Measurements from ENCODE around the gene SLU7. TPM values are rescaled to one million over a fixed set of nuclear protein-coding genes. Genes with fewer than 3 reads are reported as not detected.

Gene SLU7
- total RNA-seq, 1 experiment from 2014 or later, result 65.3 TPM

GRCh38 chr5:160387445-160387844 is 31.4 kb downstream of the SLU7 start:
- Histone ChIP-seq H3K4me3 (ENCODE audit: low read length) (no peak overlapping the region), H3K27ac (ENCODE audit: low read length) (no peak overlapping the region), H2AFZ (ENCODE audit: low read length) (no peak overlapping the region), H3K36me3 (ENCODE audit: insufficient read depth, low read length) (no peaks in the 10 kb centered on the region), H3K4me1 (ENCODE audit: low read length) (peaks cover 12% of the 10 kb centered on the region), H3K9ac (ENCODE audit: low read length) (no peak overlapping the region), H3K9me3 (ENCODE audit: low read length) (peaks cover 5% of the 10 kb centered on the region), H3K4me2 (ENCODE audit: low read depth, low read length, poor library complexity, severe bottlenecking) (no peak overlapping the region), H3K27me3 (ENCODE audit: low read length) (no peaks in the 10 kb centered on the region), H3K79me2 (ENCODE audit: low read length) (no peaks in the 10 kb centered on the region), H3K9me2 (replicated peaks; ENCODE audit: insufficient read depth, low read length) (no peaks in the 10 kb centered on the region), H4K20me1 (ENCODE audit: insufficient read depth, low read depth, low read length) (no peaks in the 10 kb centered on the region)
- DNase-seq, result no peak

GRCh38 chr5:160385496-160385895 is 33.4 kb downstream of the SLU7 start:
- no peak overlapping the region for H3K4me3 ChIP-seq (ENCODE audit: low read length)
- H3K9me2 ChIP-seq (replicated peaks; ENCODE audit: insufficient read depth, low read length), result no peaks in the 10 kb centered on the region
- H3K4me2 ChIP-seq (ENCODE audit: low read depth, low read length, poor library complexity, severe bottlenecking), result no peak overlapping the region
- no peak overlapping the region for H2AFZ ChIP-seq (ENCODE audit: low read length)
- no peaks in the 10 kb centered on the region for H3K79me2 ChIP-seq (ENCODE audit: low read length)
- H3K36me3 ChIP-seq (ENCODE audit: insufficient read depth, low read length), result no peaks in the 10 kb centered on the region
- H4K20me1 ChIP-seq (ENCODE audit: insufficient read depth, low read depth, low read length), result no peaks in the 10 kb centered on the region
- no peaks in the 10 kb centered on the region for H3K27me3 ChIP-seq (ENCODE audit: low read length)
- no peak overlapping the region for H3K9ac ChIP-seq (ENCODE audit: low read length)
- H3K4me1 ChIP-seq (ENCODE audit: low read length), result peaks cover 21% of the 10 kb centered on the region
- DNase-seq, result no peak
- peaks cover 5% of the 10 kb centered on the region for H3K9me3 ChIP-seq (ENCODE audit: low read length)
- H3K27ac ChIP-seq (ENCODE audit: low read length), result no peak overlapping the region

- H3K4me3 ChIP-seq (ENCODE audit: low read length), result no peak overlapping the region
- no peaks in the 10 kb centered on the region for H3K27me3 ChIP-seq (ENCODE audit: low read length)
- no peak for DNase-seq
- H2AFZ ChIP-seq (ENCODE audit: low read length), result no peak overlapping the region
- no peaks in the 10 kb centered on the region for H3K9me2 ChIP-seq (replicated peaks; ENCODE audit: insufficient read depth, low read length)
- H3K79me2 ChIP-seq (ENCODE audit: low read length), result no peaks in the 10 kb centered on the region
- H4K20me1 ChIP-seq (ENCODE audit: insufficient read depth, low read depth, low read length), result no peaks in the 10 kb centered on the region
- peaks cover 21% of the 10 kb centered on the region for H3K4me1 ChIP-seq (ENCODE audit: low read length)
- H3K9me3 ChIP-seq (ENCODE audit: low read length), result peaks cover 5% of the 10 kb centered on the region
- no peak overlapping the region for H3K27ac ChIP-seq (ENCODE audit: low read length)
- no peaks in the 10 kb centered on the region for H3K36me3 ChIP-seq (ENCODE audit: insufficient read depth, low read length)
- no peak overlapping the region for H3K9ac ChIP-seq (ENCODE audit: low read length)
- H3K4me2 ChIP-seq (ENCODE audit: low read depth, low read length, poor library complexity, severe bottlenecking), result no peak overlapping the region
These were observed 34.2 kb downstream of the SLU7 start for GRCh38 chr5:160384681-160385080.

GRCh38 chr5:160382346-160382745 is 36.5 kb downstream of the SLU7 start:
- H3K79me2 ChIP-seq (ENCODE audit: low read length), result no peaks in the 10 kb centered on the region
- no peak for DNase-seq
- no peaks in the 10 kb centered on the region for H3K36me3 ChIP-seq (ENCODE audit: insufficient read depth, low read length)
- peaks cover 25% of the 10 kb centered on the region for H3K4me1 ChIP-seq (ENCODE audit: low read length)
- H3K4me3 ChIP-seq (ENCODE audit: low read length), result no peak overlapping the region
- no peak overlapping the region for H2AFZ ChIP-seq (ENCODE audit: low read length)
- no peaks in the 10 kb centered on the region for H3K9me2 ChIP-seq (replicated peaks; ENCODE audit: insufficient read depth, low read length)
- H3K27me3 ChIP-seq (ENCODE audit: low read length), result no peaks in the 10 kb centered on the region
- H3K9ac ChIP-seq (ENCODE audit: low read length), result no peak overlapping the region
- H4K20me1 ChIP-seq (ENCODE audit: insufficient read depth, low read depth, low read length), result no peaks in the 10 kb centered on the region
- no peak overlapping the region for H3K27ac ChIP-seq (ENCODE audit: low read length)
- H3K9me3 ChIP-seq (ENCODE audit: low read length), result no peaks in the 10 kb centered on the region; the same call in none of the 2 replicates
- peak overlapping the region; percentile 25 for H3K4me2 ChIP-seq (ENCODE audit: low read depth, low read length, poor library complexity, severe bottlenecking)

- H3K9me2 ChIP-seq (replicated peaks; ENCODE audit: insufficient read depth, low read length), result no peaks in the 10 kb centered on the region
- H3K36me3 ChIP-seq (ENCODE audit: insufficient read depth, low read length), result no peaks in the 10 kb centered on the region
- no peak overlapping the region for H2AFZ ChIP-seq (ENCODE audit: low read length)
- DNase-seq, result no peak
- no peaks in the 10 kb centered on the region for H4K20me1 ChIP-seq (ENCODE audit: insufficient read depth, low read depth, low read length)
- peaks cover 25% of the 10 kb centered on the region for H3K4me1 ChIP-seq (ENCODE audit: low read length)
- no peak overlapping the region for H3K4me2 ChIP-seq (ENCODE audit: low read depth, low read length, poor library complexity, severe bottlenecking)
- no peaks in the 10 kb centered on the region for H3K27me3 ChIP-seq (ENCODE audit: low read length)
- no peaks in the 10 kb centered on the region for H3K79me2 ChIP-seq (ENCODE audit: low read length)
- no peak overlapping the region for H3K9ac ChIP-seq (ENCODE audit: low read length)
- no peaks in the 10 kb centered on the region for H3K9me3 ChIP-seq (ENCODE audit: low read length)
- no peak overlapping the region for H3K4me3 ChIP-seq (ENCODE audit: low read length)
- H3K27ac ChIP-seq (ENCODE audit: low read length), result no peak overlapping the region
These were observed 38.8 kb downstream of the SLU7 start for GRCh38 chr5:160380041-160380440.

- no peaks in the 10 kb centered on the region for H3K9me3 ChIP-seq (ENCODE audit: low read length)
- H3K9ac ChIP-seq (ENCODE audit: low read length), result no peak overlapping the region
- no peak overlapping the region for H3K27ac ChIP-seq (ENCODE audit: low read length)
- no peak overlapping the region for H3K4me3 ChIP-seq (ENCODE audit: low read length)
- no peaks in the 10 kb centered on the region for H3K36me3 ChIP-seq (ENCODE audit: insufficient read depth, low read length)
- no peak overlapping the region for H3K4me2 ChIP-seq (ENCODE audit: low read depth, low read length, poor library complexity, severe bottlenecking)
- H3K27me3 ChIP-seq (ENCODE audit: low read length), result no peaks in the 10 kb centered on the region
- peaks cover 25% of the 10 kb centered on the region for H3K4me1 ChIP-seq (ENCODE audit: low read length)
- H3K79me2 ChIP-seq (ENCODE audit: low read length), result no peaks in the 10 kb centered on the region
- no peaks in the 10 kb centered on the region for H4K20me1 ChIP-seq (ENCODE audit: insufficient read depth, low read depth, low read length)
- DNase-seq, result no peak
- H2AFZ ChIP-seq (ENCODE audit: low read length), result no peak overlapping the region
- no peaks in the 10 kb centered on the region for H3K9me2 ChIP-seq (replicated peaks; ENCODE audit: insufficient read depth, low read length)
These were observed 39.4 kb downstream of the SLU7 start for GRCh38 chr5:160379511-160379910.

GRCh38 chr5:160378330-160378729 is 40.6 kb downstream of the SLU7 start:
- Histone ChIP-seq H3K9me3 (ENCODE audit: low read length) (no peaks in the 10 kb centered on the region), H3K27ac (ENCODE audit: low read length) (no peak overlapping the region), H2AFZ (ENCODE audit: low read length) (no peak overlapping the region), H3K36me3 (ENCODE audit: insufficient read depth, low read length) (no peaks in the 10 kb centered on the region), H4K20me1 (ENCODE audit: insufficient read depth, low read depth, low read length) (no peaks in the 10 kb centered on the region), H3K4me2 (ENCODE audit: low read depth, low read length, poor library complexity, severe bottlenecking) (no peak overlapping the region), H3K4me1 (ENCODE audit: low read length) (peaks cover 22% of the 10 kb centered on the region), H3K9me2 (replicated peaks; ENCODE audit: insufficient read depth, low read length) (no peaks in the 10 kb centered on the region), H3K79me2 (ENCODE audit: low read length) (no peaks in the 10 kb centered on the region), H3K4me3 (ENCODE audit: low read length) (no peak overlapping the region), H3K9ac (ENCODE audit: low read length) (no peak overlapping the region), H3K27me3 (ENCODE audit: low read length) (no peaks in the 10 kb centered on the region)
- DNase-seq, result no peak

- Histone ChIP-seq H3K9me2 (replicated peaks; ENCODE audit: insufficient read depth, low read length) (no peaks in the 10 kb centered on the region), H3K4me1 (ENCODE audit: low read length) (peaks cover 15% of the 10 kb centered on the region), H3K27me3 (ENCODE audit: low read length) (no peaks in the 10 kb centered on the region), H3K79me2 (ENCODE audit: low read length) (no peaks in the 10 kb centered on the region), H3K4me3 (ENCODE audit: low read length) (no peak overlapping the region), H3K27ac (ENCODE audit: low read length) (no peak overlapping the region), H3K36me3 (ENCODE audit: insufficient read depth, low read length) (no peaks in the 10 kb centered on the region), H3K4me2 (ENCODE audit: low read depth, low read length, poor library complexity, severe bottlenecking) (no peak overlapping the region), H2AFZ (ENCODE audit: low read length) (no peak overlapping the region), H3K9ac (ENCODE audit: low read length) (no peak overlapping the region), H4K20me1 (ENCODE audit: insufficient read depth, low read depth, low read length) (no peaks in the 10 kb centered on the region), H3K9me3 (ENCODE audit: low read length) (no peaks in the 10 kb centered on the region)
- no peak for DNase-seq
These were observed 41.2 kb downstream of the SLU7 start for GRCh38 chr5:160377651-160378050.

GRCh38 chr5:160376416-160376815 is 42.5 kb downstream of the SLU7 start:
- no peaks in the 10 kb centered on the region for H3K9me3 ChIP-seq (ENCODE audit: low read length)
- no peaks in the 10 kb centered on the region for H3K36me3 ChIP-seq (ENCODE audit: insufficient read depth, low read length)
- H3K4me3 ChIP-seq (ENCODE audit: low read length), result no peak overlapping the region
- peaks cover 4% of the 10 kb centered on the region; the same call in 1 of the 2 replicates for H3K4me1 ChIP-seq (ENCODE audit: low read length)
- no peak overlapping the region for H3K4me2 ChIP-seq (ENCODE audit: low read depth, low read length, poor library complexity, severe bottlenecking)
- no peak overlapping the region for H3K9ac ChIP-seq (ENCODE audit: low read length)
- H3K9me2 ChIP-seq (replicated peaks; ENCODE audit: insufficient read depth, low read length), result no peaks in the 10 kb centered on the region
- no peaks in the 10 kb centered on the region for H3K79me2 ChIP-seq (ENCODE audit: low read length)
- H2AFZ ChIP-seq (ENCODE audit: low read length), result no peak overlapping the region
- DNase-seq, result no peak
- H3K27ac ChIP-seq (ENCODE audit: low read length), result no peak overlapping the region
- no peaks in the 10 kb centered on the region for H3K27me3 ChIP-seq (ENCODE audit: low read length)
- H4K20me1 ChIP-seq (ENCODE audit: insufficient read depth, low read depth, low read length), result no peaks in the 10 kb centered on the region
